ENCODE measurements around the gene AFAP1L2. TPM values are rescaled to one million over a fixed set of nuclear protein-coding genes. Genes with fewer than 3 reads are reported as not detected.

AFAP1L2 gene
- total RNA-seq, 1 donor from 2014 or later, result 4.8 TPM

DNA sequence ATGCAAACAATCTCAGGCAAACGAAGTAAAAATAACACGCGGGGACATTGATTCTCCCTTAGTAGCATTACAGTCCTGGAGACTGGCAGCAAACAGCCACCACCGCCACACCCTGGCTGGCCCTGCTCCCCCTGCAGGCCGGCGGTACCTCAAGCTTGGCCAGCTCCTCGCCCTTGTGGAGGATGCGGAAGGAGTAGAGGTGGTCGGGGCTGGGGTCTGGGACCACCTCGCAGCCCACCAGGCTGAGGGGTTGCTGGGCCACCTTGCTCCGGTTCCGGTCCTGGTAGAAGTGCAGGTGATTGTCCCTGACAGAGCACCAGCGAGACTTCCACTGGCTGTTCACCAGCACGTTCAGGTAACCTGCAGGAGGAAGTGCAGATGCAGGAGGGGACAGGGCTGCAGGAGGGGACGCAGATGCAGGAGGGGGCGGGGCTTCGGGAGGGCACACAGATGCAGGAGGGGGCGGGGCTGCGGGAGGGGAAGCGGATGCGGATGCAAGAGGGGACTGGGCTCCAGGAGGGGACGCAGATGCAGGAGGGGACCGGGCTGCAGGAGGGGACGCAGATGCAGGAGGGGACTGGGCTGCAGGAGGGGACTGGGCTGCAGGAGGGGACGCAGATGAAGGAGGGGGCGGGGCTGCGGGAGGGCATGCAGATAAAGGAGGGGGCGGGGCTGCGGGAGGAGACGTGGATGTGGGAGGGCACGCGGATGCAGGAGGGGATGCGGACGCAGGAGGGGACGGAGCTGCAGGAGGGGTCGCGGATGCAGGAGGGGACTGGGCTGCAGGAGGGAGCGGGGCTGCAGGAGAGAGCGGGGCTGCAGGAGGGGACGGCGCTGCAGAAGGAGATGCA, 99.5 kb downstream of the AFAP1L2 start:
- Mint-ChIP-seq H3K27me3 (ENCODE audit: insufficient read depth, low read depth) (peaks cover 13% of the 10 kb centered on the region), H3K4me3 (peak overlapping the region; percentile 90), H3K9me3 (no peaks in the 10 kb centered on the region), H3K36me3 (peaks cover 5% of the 10 kb centered on the region), H3K4me1 (peaks cover 44% of the 10 kb centered on the region), H3K27ac (peak overlapping the region; percentile 58)
- Histone ChIP-seq H3K4me3 (peak overlapping the region; percentile 67), H3K4me2 (peak overlapping the region; percentile 87), H3K4me1 (peaks cover 4% of the 10 kb centered on the region), H3K9ac (no peak overlapping the region), H2AFZ (replicated peaks) (peak overlapping the region; percentile 96), H3K36me3 (no peaks in the 10 kb centered on the region), H3K27ac (no peak overlapping the region), H3F3A (ENCODE audit: low read depth) (peaks cover 7% of the 10 kb centered on the region), H3K9me3 (ENCODE audit: low read depth) (no peaks in the 10 kb centered on the region), H3K79me2 (ENCODE audit: low read depth) (no peaks in the 10 kb centered on the region), H3K27me3 (no peaks in the 10 kb centered on the region), H4K20me1 (ENCODE audit: low read depth) (no peaks in the 10 kb centered on the region)
- DNase-seq (ENCODE audit: low spot score), result peak; percentile 96
- TF ChIP-seq EZH2 (IDR thresholded peaks at IDR 0.05), result no peak
- TF ChIP-seq, protein P1, sequence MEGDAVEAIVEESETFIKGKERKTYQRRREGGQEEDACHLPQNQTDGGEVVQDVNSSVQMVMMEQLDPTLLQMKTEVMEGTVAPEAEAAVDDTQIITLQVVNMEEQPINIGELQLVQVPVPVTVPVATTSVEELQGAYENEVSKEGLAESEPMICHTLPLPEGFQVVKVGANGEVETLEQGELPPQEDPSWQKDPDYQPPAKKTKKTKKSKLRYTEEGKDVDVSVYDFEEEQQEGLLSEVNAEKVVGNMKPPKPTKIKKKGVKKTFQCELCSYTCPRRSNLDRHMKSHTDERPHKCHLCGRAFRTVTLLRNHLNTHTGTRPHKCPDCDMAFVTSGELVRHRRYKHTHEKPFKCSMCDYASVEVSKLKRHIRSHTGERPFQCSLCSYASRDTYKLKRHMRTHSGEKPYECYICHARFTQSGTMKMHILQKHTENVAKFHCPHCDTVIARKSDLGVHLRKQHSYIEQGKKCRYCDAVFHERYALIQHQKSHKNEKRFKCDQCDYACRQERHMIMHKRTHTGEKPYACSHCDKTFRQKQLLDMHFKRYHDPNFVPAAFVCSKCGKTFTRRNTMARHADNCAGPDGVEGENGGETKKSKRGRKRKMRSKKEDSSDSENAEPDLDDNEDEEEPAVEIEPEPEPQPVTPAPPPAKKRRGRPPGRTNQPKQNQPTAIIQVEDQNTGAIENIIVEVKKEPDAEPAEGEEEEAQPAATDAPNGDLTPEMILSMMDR (IDR thresholded peaks at IDR 0.05), result peak; percentile 72

DNA sequence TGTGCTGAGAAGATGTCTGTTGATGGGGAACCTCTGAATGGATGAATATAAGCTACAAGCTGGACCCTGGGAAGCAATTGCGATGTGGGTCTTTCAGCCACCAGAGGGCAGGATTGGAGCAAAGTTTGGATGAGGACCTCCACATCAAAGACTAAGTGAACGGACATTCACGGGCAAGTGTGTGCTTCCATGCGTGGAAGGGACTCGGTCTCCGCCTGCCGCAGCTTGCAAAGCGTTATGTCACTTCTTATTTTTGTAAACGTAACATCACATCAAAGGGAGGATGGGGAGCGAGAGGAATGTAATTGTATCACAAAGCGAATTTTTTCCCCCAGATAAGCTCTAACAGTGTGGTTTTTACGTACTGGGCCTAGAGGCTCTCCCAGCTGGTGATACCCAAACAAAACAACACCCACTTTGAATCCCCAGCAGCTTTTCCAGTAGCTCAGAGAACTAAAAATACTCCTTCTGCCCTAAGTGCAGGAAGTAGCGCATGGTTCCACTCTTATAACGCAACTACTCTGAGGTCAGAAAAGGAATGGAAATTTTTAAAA, 100.2 kb downstream of the AFAP1L2 start:
- Histone ChIP-seq H3K27ac (no peak overlapping the region), H3K9ac (no peak overlapping the region)

DNA sequence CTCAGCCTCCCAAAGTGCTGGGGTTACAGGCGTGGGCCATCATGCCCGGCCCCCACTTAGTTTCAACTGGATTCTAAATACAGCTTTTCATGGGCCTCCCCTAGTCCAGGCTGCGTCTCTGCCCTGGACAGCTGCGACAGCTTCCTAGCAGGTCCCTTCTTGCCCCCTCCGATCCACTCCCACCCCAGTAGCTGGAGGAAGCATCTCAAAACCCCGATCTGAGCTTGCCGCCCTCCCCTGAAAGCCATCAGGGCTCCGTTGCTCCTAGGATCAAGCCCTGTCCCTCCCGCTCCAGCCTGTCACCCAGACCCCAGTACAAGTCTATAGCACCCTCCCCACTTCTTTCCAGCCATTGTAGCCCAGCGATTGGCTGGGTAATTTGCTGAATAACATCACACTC, 100.7 kb downstream of the AFAP1L2 start:
- Histone ChIP-seq H3K36me3 (no peaks in the 10 kb centered on the region), H3K4me2 (peak overlapping the region; percentile 87), H3K79me2 (ENCODE audit: low read depth) (no peaks in the 10 kb centered on the region), H3K9me3 (ENCODE audit: low read depth) (no peaks in the 10 kb centered on the region), H3K27me3 (no peaks in the 10 kb centered on the region), H2AFZ (replicated peaks) (peak overlapping the region; percentile 96), H4K20me1 (ENCODE audit: low read depth) (no peaks in the 10 kb centered on the region), H3K9ac (no peak overlapping the region), H3K27ac (no peak overlapping the region), H3K4me1 (peaks cover 4% of the 10 kb centered on the region), H3K4me3 (no peak overlapping the region), H3F3A (ENCODE audit: low read depth) (peaks cover 7% of the 10 kb centered on the region)
- H3K27ac Mint-ChIP-seq, result peak overlapping the region; percentile 58
- peaks cover 17% of the 10 kb centered on the region for H3K27me3 Mint-ChIP-seq (ENCODE audit: insufficient read depth, low read depth)
- TF ChIP-seq EZH2phosphoT487 (IDR thresholded peaks at IDR 0.05), result no peak
- TF ChIP-seq, protein P1 (IDR thresholded peaks at IDR 0.05), result no peak
- TF ChIP-seq EZH2 (IDR thresholded peaks at IDR 0.05), result no peak
- DNase-seq (ENCODE audit: low spot score), result no peak
- H3K4me1 Mint-ChIP-seq, result peaks cover 32% of the 10 kb centered on the region
- H3K36me3 Mint-ChIP-seq, result peaks cover 14% of the 10 kb centered on the region
- H3K9me3 Mint-ChIP-seq, result no peaks in the 10 kb centered on the region
- H3K4me3 Mint-ChIP-seq, result peak overlapping the region; percentile 90

More for the DNA sequence above, 100.2 kb downstream of the AFAP1L2 start:
- Mint-ChIP-seq H3K4me3 (peak overlapping the region; percentile 90), H3K36me3 (peaks cover 10% of the 10 kb centered on the region), H3K27me3 (ENCODE audit: insufficient read depth, low read depth) (peaks cover 17% of the 10 kb centered on the region), H3K9me3 (no peaks in the 10 kb centered on the region), H3K4me1 (peaks cover 37% of the 10 kb centered on the region), H3K27ac (peak overlapping the region; percentile 58)
- no peaks in the 10 kb centered on the region for H3K36me3 ChIP-seq
- H3K27me3 ChIP-seq, result no peaks in the 10 kb centered on the region
- H2AFZ ChIP-seq (replicated peaks), result peak overlapping the region; percentile 96
- DNase-seq (ENCODE audit: low spot score), result peak; percentile 91
- H3K9me3 ChIP-seq (ENCODE audit: low read depth), result no peaks in the 10 kb centered on the region
- H3K4me2 ChIP-seq, result peak overlapping the region; percentile 87
- TF ChIP-seq, protein P1 (IDR thresholded peaks at IDR 0.05), result peak; percentile 81
- no peak for TF ChIP-seq EZH2 (IDR thresholded peaks at IDR 0.05)
- no peak for TF ChIP-seq EZH2phosphoT487 (IDR thresholded peaks at IDR 0.05)
- H3F3A ChIP-seq (ENCODE audit: low read depth), result peaks cover 7% of the 10 kb centered on the region
- H3K79me2 ChIP-seq (ENCODE audit: low read depth), result no peaks in the 10 kb centered on the region
- peaks cover 4% of the 10 kb centered on the region for H3K4me1 ChIP-seq
- H3K4me3 ChIP-seq, result peak overlapping the region; percentile 67
- no peaks in the 10 kb centered on the region for H4K20me1 ChIP-seq (ENCODE audit: low read depth)

Measured in neural progenitor cell (in vitro differentiated cells).